NB4 (cell line): ENCODE data around the gene LY86.
A peak's percentile ranks its signal among the peaks of the same experiment; 100 is the strongest.

ENCODE experiments used
- CTCF ChIP-seq: IDR thresholded peaks from one replicate; pipeline ENCODE4 v1.5.1; 2012; ENCODE audit warnings: low read depth, low read length
- POLR2A ChIP-seq: IDR thresholded peaks from 2 replicates; pipeline ENCODE4 v1.6.1; 2011; ENCODE audit warnings: mild to moderate bottlenecking; ENCODE audit not compliant: insufficient read length; ENCODE audit errors: extremely low read depth

DNA sequence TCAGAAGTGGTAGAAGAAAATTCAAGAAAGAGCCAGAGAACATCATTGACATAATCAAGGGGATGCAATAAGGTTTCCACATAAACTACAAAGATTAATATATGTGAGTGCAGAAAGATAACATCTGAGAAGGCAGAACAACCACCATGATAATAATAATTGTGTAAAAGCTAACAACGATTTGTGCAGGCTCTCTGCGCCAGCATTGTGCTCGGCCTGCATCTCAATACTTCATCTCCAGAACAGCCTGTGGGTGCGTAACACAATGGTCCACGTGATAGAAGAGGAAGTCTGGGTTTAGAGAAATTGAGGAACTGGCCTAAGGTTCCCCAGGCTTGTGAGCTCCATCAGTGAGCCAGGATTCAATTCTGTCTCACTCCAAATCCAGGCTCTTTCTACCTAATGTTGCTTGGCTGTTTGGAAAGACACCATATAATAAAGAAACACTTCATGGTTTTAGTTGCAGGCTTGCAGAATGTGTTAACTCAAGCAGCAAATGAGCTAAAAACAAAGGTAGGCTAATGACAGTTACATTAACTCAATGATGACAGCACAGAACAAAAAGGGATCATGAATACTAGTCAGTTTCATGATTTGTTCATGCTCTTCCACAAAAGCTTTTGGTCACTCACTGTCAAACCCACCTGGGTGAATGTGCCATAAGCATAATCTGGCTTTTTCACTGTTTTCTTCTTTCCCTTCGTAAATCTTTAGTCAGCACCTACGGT, 71.2 kb downstream of the LY86 start:
- TF ChIP-seq CTCF (no peak), POLR2A (peak; percentile 20)
